Measurements from ENCODE around the gene LMF1. TPM values are rescaled to one million over a fixed set of nuclear protein-coding genes. Genes with fewer than 3 reads are reported as not detected.

The LMF1 gene
- total and polyA plus RNA-seq, 2 of the 8 experiments (the other 6 are each of a cell fraction or from before 2014, with no cell fraction given): 3.5 to 9.1 TPM

GRCh38 chr16:907361-907760 is 63.4 kb downstream of the LMF1 start (continued):
- TF ChIP-seq TAF7 (optimal IDR thresholded peaks at IDR 0.05; ENCODE audit: borderline replicate concordance, low read depth, low read length) (no peak), SIN3A (conservative IDR thresholded peaks at IDR 0.05 in 1 of 2, IDR thresholded peaks at IDR 0.05 in 1 of 2; ENCODE audit: low read depth in 1 of 2, low read length in 2 of 2) (no peak), POLR2AphosphoS5 (IDR thresholded peaks at IDR 0.05; ENCODE audit: low read depth, low read length) (no peak), CEBPB (IDR thresholded peaks at IDR 0.05; ENCODE audit: low read depth, low read length) (no peak)

Data from H1 (cell line).